ENCODE data around the gene ADAP1.

The ADAP1 gene

GRCh38 chr7:889391-889790 lies 65.1 kb downstream of the ADAP1 start:
- DNase-seq: no peak

- no peak for DNase-seq
These were observed 65.5 kb downstream of the ADAP1 start for GRCh38 chr7:889025-889390.

- DNase-seq: no peak
These were observed 66.1 kb downstream of the ADAP1 start for GRCh38 chr7:888081-889024.

- DNase-seq: no peak
These were observed 67.0 kb downstream of the ADAP1 start for GRCh38 chr7:887488-887820.

- DNase-seq: no peak
These were observed 67.6 kb downstream of the ADAP1 start for GRCh38 chr7:886626-887487.

GRCh38 chr7:885893-886625 lies 68.4 kb downstream of the ADAP1 start:
- no peak for DNase-seq

- no peak for DNase-seq
These were observed 69.1 kb downstream of the ADAP1 start for GRCh38 chr7:885261-885892.

GRCh38 chr7:884191-885003 lies 70.1 kb downstream of the ADAP1 start:
- DNase-seq: no peak

GRCh38 chr7:883055-884021 lies 71.1 kb downstream of the ADAP1 start:
- DNase-seq: no peak

GRCh38 chr7:882336-883035 lies 72.0 kb downstream of the ADAP1 start:
- no peak for DNase-seq

- DNase-seq: no peak
These were observed 72.8 kb downstream of the ADAP1 start for GRCh38 chr7:881441-882234.

GRCh38 chr7:880450-880849 lies 74.0 kb downstream of the ADAP1 start:
- DNase-seq: no peak

GRCh38 chr7:879706-880105 lies 74.8 kb downstream of the ADAP1 start:
- DNase-seq: no peak

- no peak for DNase-seq
These were observed 75.4 kb downstream of the ADAP1 start for GRCh38 chr7:879093-879492.

- DNase-seq: no peak
These were observed 76.9 kb downstream of the ADAP1 start for GRCh38 chr7:877312-878232.

- DNase-seq: no peak
These were observed 77.5 kb downstream of the ADAP1 start for GRCh38 chr7:876972-877311.

GRCh38 chr7:876077-876971 lies 78.2 kb downstream of the ADAP1 start, which contains the start of gene GET4:
Gene GET4 (plus strand): TSS chr7:876554. CDS start chr7:876646, 92 bp downstream.
- peak; percentile 67 for DNase-seq

Data from NCI-H1417 treated with DMSO at 0.1 percent for 48 hours (cell line).